G401 (cell line): ENCODE results near the gene SYNGR3. TPM values are rescaled to one million over a fixed set of nuclear protein-coding genes. Genes with fewer than 3 reads are reported as not detected.

Experiments
- DNase-seq: peaks from one replicate; pipeline ENCODE4 v3.0.0-alpha.2; 2015; ENCODE audit warnings: low spot score
- in situ Hi-C: cut with HindIII; loops from 2 replicates; pipeline ENCODE4 v1.10.0; 2016; ENCODE audit warnings: low sequenced_read_pairs, mixed read lengths
- total RNA-seq: library from RNA; depleted of rRNA; stranded (reverse); fragments of >200 nt; shearing (Covaris generic); gene quantifications from 2 replicates; pipeline ENCODE4 v1.2.3, GENCODE V29; 2014; rRNA removed

SYNGR3 gene
- total RNA-seq, 1 experiment from 2014 or later: 30.5 TPM

DNA sequence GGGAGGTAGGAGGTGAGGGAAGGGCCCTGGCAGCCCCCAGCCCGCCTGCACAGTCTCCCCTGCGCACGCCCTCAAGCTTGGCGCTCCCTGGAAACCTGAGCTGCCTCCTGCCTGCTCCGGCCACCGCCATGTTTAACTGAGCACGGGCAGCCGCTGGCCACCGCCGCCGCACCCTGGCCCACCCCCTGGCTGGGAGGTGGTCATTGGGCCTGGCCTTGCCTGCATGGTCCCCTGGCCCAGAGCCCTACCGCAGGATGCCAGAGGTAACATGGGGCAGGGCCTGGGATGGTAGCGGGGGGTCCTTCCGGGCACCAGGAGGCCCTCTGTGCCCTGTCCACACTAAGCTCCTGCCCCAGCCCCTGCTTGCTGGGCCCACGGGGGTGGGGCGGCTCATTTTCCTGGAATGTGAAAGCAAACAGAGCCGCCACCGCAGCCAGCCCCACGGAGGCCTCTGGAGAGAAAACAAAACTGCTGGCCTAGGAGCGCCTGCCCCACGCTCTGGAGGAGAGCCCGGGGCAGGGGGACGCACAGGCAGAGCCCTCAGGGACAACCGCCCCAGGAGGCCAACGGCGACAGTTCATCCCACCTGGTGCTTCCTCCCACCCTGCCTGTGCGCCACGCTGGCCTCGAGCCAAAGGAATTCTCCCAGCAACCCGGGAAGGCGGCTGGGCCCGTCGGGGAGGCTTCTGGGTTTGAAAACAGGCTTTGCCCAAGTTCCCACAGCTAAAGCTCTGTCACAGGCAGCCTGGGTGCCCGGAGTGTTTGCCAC, 45.8 kb downstream of the SYNGR3 start:
- in situ Hi-C loops: loop anchor here (5.0 kb wide), 1 partner anchor 127 kb away; no protein-coding TSS in a partner anchor
- DNase-seq: no peak

DNA sequence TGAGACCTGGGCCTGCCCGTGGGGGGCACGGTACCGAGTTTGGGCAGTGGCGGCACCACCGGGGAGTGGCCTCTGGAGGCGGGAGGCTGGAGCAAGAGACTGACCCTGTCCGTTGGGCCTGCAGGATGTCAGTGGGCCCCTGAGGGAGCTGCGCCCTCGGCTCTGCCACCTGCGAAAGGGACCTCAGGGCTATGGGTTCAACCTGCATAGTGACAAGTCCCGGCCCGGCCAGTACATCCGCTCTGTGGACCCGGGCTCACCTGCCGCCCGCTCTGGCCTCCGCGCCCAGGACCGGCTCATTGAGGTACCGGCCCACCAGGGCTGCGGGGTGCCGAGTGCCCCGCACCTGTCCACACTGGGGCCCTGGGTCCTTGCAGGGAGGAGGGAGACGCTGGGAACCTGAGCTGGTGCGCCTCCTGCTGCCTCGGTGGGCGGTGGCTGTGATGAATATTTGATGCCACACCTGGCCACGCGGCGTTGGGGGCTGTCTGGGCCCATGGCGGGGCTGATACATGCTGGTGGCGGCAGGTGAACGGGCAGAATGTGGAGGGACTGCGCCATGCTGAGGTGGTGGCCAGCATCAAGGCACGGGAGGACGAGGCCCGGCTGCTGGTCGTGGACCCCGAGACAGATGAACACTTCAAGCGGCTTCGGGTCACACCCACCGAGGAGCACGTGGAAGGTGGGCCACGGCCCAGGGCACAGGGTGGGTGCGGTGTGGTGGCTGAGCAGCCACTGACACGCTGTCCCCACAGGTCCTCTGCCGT, 46.6 kb downstream of the SYNGR3 start:
- no peak for DNase-seq
- in situ Hi-C loops: loop anchor here (5.0 kb wide), 1 partner anchor 126 kb away; no protein-coding TSS in a partner anchor

DNA sequence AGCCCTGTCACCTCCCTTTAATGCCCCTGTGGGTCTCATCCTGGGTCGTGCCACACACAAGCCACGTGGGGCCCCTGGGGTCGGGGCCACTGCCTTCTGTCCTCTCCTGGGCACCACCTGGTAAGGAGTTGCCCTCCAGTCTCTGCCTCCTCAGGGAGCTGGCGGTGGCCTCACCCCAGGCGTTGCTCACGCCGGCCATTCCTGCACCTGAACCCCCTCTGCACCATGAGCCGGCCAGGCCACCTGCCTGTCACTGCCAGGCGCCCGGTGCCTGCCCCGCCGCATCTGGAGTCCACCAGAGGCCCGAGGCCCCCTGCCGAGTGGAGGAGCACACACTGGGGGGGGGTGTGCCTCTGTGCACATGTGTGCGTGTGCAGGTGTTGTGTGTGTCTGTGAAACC, 47.3 kb downstream of the SYNGR3 start:
- in situ Hi-C loops: loop anchor here (5.0 kb wide), 1 partner anchor 125 kb away; no protein-coding TSS in a partner anchor

GRCh38 chr16:2037647-2038381, 48.0 kb downstream of the SYNGR3 start:
- DNase-seq: no peak
- in situ Hi-C loops: loop anchor here (5.0 kb wide), 1 partner anchor 124 kb away; no protein-coding TSS in a partner anchor

More for the DNA sequence above, 47.3 kb downstream of the SYNGR3 start:
- no peak for DNase-seq

- in situ Hi-C loops: loop anchor here (5.0 kb wide), 1 partner anchor 124 kb away; no protein-coding TSS in a partner anchor
- no peak for DNase-seq
Observed at GRCh38 chr16:2038382-2039231, 48.8 kb downstream of the SYNGR3 start.

DNA sequence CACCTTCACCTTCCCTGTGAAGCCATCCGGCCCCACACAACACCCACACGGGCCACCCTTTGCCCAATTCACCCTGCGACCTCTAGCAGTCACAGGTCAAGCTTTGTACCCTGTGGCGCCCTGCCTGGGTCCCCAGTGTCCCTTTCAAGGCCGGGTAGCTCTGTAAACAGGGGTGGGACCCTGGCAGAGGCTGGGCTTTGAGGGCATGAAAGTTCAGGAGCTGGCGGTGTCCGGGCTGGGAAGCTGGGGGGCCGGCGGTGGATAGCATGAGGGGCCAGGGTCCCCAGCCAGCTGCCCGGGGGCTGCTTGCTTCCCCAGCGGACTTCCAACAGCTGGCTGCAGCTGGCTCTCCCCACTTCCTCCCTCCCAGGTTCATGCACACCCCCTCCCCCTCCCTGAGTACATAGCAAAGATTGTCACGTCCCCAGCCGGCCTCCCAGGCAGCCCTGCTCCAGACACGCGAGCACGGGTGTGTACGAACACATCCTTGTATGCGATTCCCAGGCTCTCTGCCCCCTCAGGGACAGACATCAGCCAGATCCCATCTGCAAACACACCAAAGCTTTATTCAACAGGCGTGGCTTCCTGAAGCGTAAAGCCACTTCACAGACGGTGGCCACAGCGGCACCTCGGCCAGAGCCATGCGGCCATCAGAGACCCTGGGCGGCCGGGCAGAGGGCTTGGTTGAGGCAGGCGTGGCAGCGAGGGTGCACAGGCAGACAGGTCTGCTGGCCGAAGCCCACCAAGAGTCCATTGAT, 49.7 kb downstream of the SYNGR3 start:
- no peak for DNase-seq
- in situ Hi-C loops: loop anchor here (5.0 kb wide), 1 partner anchor 123 kb away; no protein-coding TSS in a partner anchor

GRCh38 chr16:2040041-2040786, 50.4 kb downstream of the SYNGR3 start:
- in situ Hi-C loops: no loop called here
- no peak for DNase-seq

- in situ Hi-C loops: no loop called here
- DNase-seq: peak; percentile 71
Observed at GRCh38 chr16:2040787-2041522, 51.2 kb downstream of the SYNGR3 start.

DNA sequence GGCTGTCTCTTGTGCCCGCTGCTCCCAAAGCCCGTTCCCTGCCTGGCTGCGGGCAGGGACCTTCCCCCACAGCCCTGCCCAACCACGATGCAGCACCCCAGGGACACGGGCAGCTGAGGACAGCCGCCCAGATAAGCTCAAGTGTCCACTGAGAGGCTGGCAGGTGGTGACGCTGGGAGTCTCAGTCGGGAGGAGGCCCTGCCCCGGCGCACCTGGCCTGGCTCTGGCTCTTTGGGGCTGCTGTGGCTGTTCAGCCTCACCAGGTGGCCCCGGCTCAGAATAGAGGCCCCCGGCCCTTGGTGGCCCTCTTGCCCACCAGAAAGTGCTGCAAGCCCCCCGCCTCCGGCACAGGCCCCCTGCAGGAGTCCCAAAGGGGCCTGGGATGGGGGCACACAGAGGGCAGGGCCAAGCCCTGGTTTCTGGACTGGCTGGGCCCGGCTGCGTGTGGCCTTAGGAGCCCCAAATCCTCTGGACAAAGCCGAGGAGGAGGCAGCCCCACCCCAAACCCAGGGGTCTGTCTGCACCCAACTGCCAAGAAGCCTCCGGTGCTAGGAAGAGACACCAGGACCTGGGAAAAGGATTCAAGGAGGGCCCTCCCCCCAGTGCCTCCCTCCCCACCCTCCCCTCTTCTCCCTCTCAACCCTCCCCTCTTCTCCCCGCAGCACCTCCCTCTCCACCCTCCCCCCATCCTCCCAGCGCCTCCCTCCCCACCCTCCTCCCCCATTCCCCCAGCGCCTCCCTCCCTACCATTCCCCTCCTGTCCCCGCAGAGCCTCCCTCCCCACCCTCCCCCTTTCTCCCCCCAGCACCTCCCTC, 52.6 kb downstream of the SYNGR3 start:
- no peak for DNase-seq
- in situ Hi-C loops: no loop called here

GRCh38 chr16:2042986-2043666, 53.4 kb downstream of the SYNGR3 start:
- in situ Hi-C loops: no loop called here
- DNase-seq: no peak

Other genes with a start within 250 kb of the SYNGR3 start
- 64.4 and 76.9 TPM in 2 replicates for gene NME3, start 218.4 kb upstream of the SYNGR3 start, total RNA-seq
- 10.4 and 10.6 TPM in 2 replicates for gene EME2, start 217.2 kb upstream of the SYNGR3 start, total RNA-seq
- gene MRPS34, start 216.8 kb upstream of the SYNGR3 start, total RNA-seq: 276 and 281 TPM in 2 replicates
- 14.0 and 27.3 TPM in 2 replicates for gene SPSB3, start 207.4 kb upstream of the SYNGR3 start, total RNA-seq
- gene NUBP2, start 207.0 kb upstream of the SYNGR3 start, total RNA-seq: 128 and 160 TPM in 2 replicates
- gene IGFALS, start 196.3 kb upstream of the SYNGR3 start, total RNA-seq: 0.31 TPM in 1 of 2 replicates, not detected in the other
- gene HAGH, start 163.1 kb upstream of the SYNGR3 start, total RNA-seq: 81.3 and 108 TPM in 2 replicates
- gene FAHD1, start 162.8 kb upstream of the SYNGR3 start, total RNA-seq: 63.5 and 85.2 TPM in 2 replicates
- gene MEIOB, start 117.8 kb upstream of the SYNGR3 start, total RNA-seq: 81.1 and 105 TPM in 2 replicates
- gene HS3ST6, start 71.6 kb upstream of the SYNGR3 start, total RNA-seq: 1.2 and 9.8 TPM in 2 replicates
- gene MSRB1, start 46.8 kb upstream of the SYNGR3 start, total RNA-seq: 72.3 and 79.3 TPM in 2 replicates
- gene RPL3L, start 35.3 kb upstream of the SYNGR3 start, total RNA-seq: not detected in 2 replicates
- 339 and 361 TPM in 2 replicates for gene NDUFB10, start 30.4 kb upstream of the SYNGR3 start, total RNA-seq
- 10,196 and 11,503 TPM in 2 replicates for gene RPS2, start 25.1 kb upstream of the SYNGR3 start, total RNA-seq
- not detected in 2 replicates for gene RNF151, start 23.1 kb upstream of the SYNGR3 start, total RNA-seq
- 78.6 and 84.2 TPM in 2 replicates for gene TBL3, start 17.9 kb upstream of the SYNGR3 start, total RNA-seq
- gene NOXO1, start 8.5 kb upstream of the SYNGR3 start, total RNA-seq: not detected in 2 replicates
- gene GFER, start 5.8 kb upstream of the SYNGR3 start, total RNA-seq: 41.8 and 51.5 TPM in 2 replicates
- 58.0 and 72.1 TPM in 2 replicates for gene ZNF598, start 19.9 kb downstream of the SYNGR3 start, total RNA-seq
- gene NPW, start 29.8 kb downstream of the SYNGR3 start, total RNA-seq: not detected in 2 replicates
- 20.5 and 28.9 TPM in 2 replicates for gene NHERF2, start 36.9 kb downstream of the SYNGR3 start, total RNA-seq
- 25.2 and 36.6 TPM in 2 replicates for gene NTHL1, start 57.9 kb downstream of the SYNGR3 start, total RNA-seq
- gene TSC2, start 58.0 kb downstream of the SYNGR3 start, total RNA-seq: 23.3 and 36.4 TPM in 2 replicates
- gene PKD1, start 145.9 kb downstream of the SYNGR3 start, total RNA-seq: 42.0 and 113 TPM in 2 replicates
- gene RAB26, start 158.7 kb downstream of the SYNGR3 start, total RNA-seq: 46.8 and 55.2 TPM in 2 replicates
- 76.1 and 99.9 TPM in 2 replicates for gene TRAF7, start 165.8 kb downstream of the SYNGR3 start, total RNA-seq
- 0.80 and 4.2 TPM in 2 replicates for gene CASKIN1, start 206.6 kb downstream of the SYNGR3 start, total RNA-seq
- 34.8 and 86.2 TPM in 2 replicates for gene MLST8, start 215.5 kb downstream of the SYNGR3 start, total RNA-seq
- 1.9 and 2.1 TPM in 2 replicates for gene BRICD5, start 220.9 kb downstream of the SYNGR3 start, total RNA-seq
- 47.8 and 70.9 TPM in 2 replicates for gene PGP, start 224.9 kb downstream of the SYNGR3 start, total RNA-seq
- gene E4F1, start 233.6 kb downstream of the SYNGR3 start, total RNA-seq: 40.4 and 59.4 TPM in 2 replicates
- 0.20 and 0.62 TPM in 2 replicates for gene DNASE1L2, start 246.5 kb downstream of the SYNGR3 start, total RNA-seq